K562 (cell line): ENCODE results near the gene AFF1. TPM values are rescaled to one million over a fixed set of nuclear protein-coding genes. Genes with fewer than 3 reads are reported as not detected.

Source experiments
- ATAC-seq: fragments of 200-7000 bp; cut with Tn5 transposase; 3 replicates; pipeline ENCODE4 v1.9.1; 2020; ENCODE audit warnings: moderate library complexity
- BruUV-seq: library from RNA; stranded (reverse); fragments of 400-500 nt; replicated peaks from 2 replicates; lab custom pipeline; 2021; lab: Mats Ljungman, UMichigan
- CTCF ChIA-PET: fragments of 300-600 bp; formaldehyde crosslinking; extraction: SDS; loops from one replicate; lab custom pipeline; 2021; ENCODE audit warnings: low intra/inter-chr PET ratio; lab: Yijun Ruan, JAX
- POLR2A ChIA-PET: fragments of 300-600, 350-650 bp; sonication (Branson Sonifier 250); formaldehyde crosslinking; extraction: SDS; loops from one replicate; lab custom pipeline; 2021; ENCODE audit warnings: antibody characterized with exemption, inconsistent platforms; lab: Yijun Ruan, JAX
- DNase-seq, 4 experiments: peaks; one replicate each; pipeline versions ENCODE4 v3.0.0 to v3.0.0-alpha.2; 2011 to 2018; ENCODE audit warnings: low spot score in 3 of 4, mixed read lengths in 3 of 4; ENCODE audit errors: extremely low read depth in 1 of 4
- FAIRE-seq: peaks from 2 replicates; lab custom pipeline; 2011; peaks lifted over from hg19 to GRCh38; lab: Jason Lieb, UNC
- H2AFZ ChIP-seq: 2 replicates; pipeline ENCODE4 v1.6.0; 2011; ENCODE audit warnings: low read depth, low read length, control low read depth, inconsistent platforms
- H3K27ac ChIP-seq: fragments of 200-600 bp; 3 replicates; pipeline ENCODE4 v1.8.0; 2011; ENCODE audit warnings: low read depth, mild to moderate bottlenecking, control low read depth, inconsistent platforms, low read length, moderate library complexity, mixed read lengths; ENCODE audit errors: extremely low read depth
- H3K27me3 ChIP-seq, 2 experiments: fragments of 300-600 bp in 1 of 2; 2 replicates in 1 of 2; 3 replicates in 1 of 2; pipeline versions ENCODE4 v1.6.0 to v1.8.0; 2011; ENCODE audit warnings: inconsistent platforms in 2 of 2, low read length in 2 of 2, mild to moderate bottlenecking in 1 of 2, mixed read lengths in 1 of 2, moderate library complexity in 1 of 2; ENCODE audit not compliant: control insufficient read depth in 2 of 2, insufficient read depth in 2 of 2
- H3K36me3 ChIP-seq: fragments of 300-600 bp; 3 replicates; pipeline ENCODE4 v1.8.0; 2011; ENCODE audit warnings: mild to moderate bottlenecking, low read length, inconsistent platforms; ENCODE audit not compliant: control insufficient read depth, insufficient read depth
- H3K4me1 ChIP-seq, 2 experiments: fragments of 200-600 bp in 1 of 2; replicated peaks in 1 of 2; 2 replicates in 1 of 2; 3 replicates in 1 of 2; pipeline versions ENCODE4 v1.5.1 to v1.8.0; 2011; ENCODE audit warnings: inconsistent platforms in 2 of 2, low read length in 2 of 2, mild to moderate bottlenecking in 1 of 2, mixed read lengths in 1 of 2, moderate library complexity in 1 of 2; ENCODE audit not compliant: control insufficient read depth in 2 of 2, insufficient read depth in 2 of 2
- H3K4me2 ChIP-seq: 2 replicates; pipeline ENCODE4 v1.6.1; 2011; ENCODE audit warnings: low read length, control low read depth, inconsistent platforms, mixed read lengths; ENCODE audit not compliant: insufficient read depth
- H3K4me3 ChIP-seq: fragments of 200-600 bp; sonication (generic), shearing (Covaris generic); 2 replicates; pipeline ENCODE4 v1.5.1; 2016; ENCODE audit warnings: control low read depth, inconsistent platforms
- H3K79me2 ChIP-seq: fragments of 200-600 bp; 3 replicates; pipeline ENCODE4 v1.8.0; 2011; ENCODE audit warnings: low read length, inconsistent platforms; ENCODE audit not compliant: control insufficient read depth, insufficient read depth
- H3K9ac ChIP-seq, 2 experiments: 2 replicates each; pipeline versions ENCODE4 v1.6.0 to v1.6.1; 2011; ENCODE audit warnings: low read depth in 2 of 2, low read length in 2 of 2, control low read depth in 1 of 2, inconsistent platforms in 1 of 2, mild to moderate bottlenecking in 1 of 2, mixed read lengths in 1 of 2; ENCODE audit not compliant: insufficient read depth in 1 of 2
- H3K9me1 ChIP-seq: one replicate; pipeline ENCODE4 v1.6.0; 2011; ENCODE audit warnings: inconsistent platforms, mild to moderate bottlenecking, low read length, moderate library complexity; ENCODE audit not compliant: control insufficient read depth, insufficient read depth
- H3K9me3 ChIP-seq: replicated peaks from 2 replicates; pipeline ENCODE4 v1.5.1; 2011; ENCODE audit warnings: low read depth, low read length, inconsistent platforms; ENCODE audit not compliant: control insufficient read depth, insufficient read depth
- H4K20me1 ChIP-seq: replicated peaks from 2 replicates; pipeline ENCODE4 v1.6.1; 2011; ENCODE audit warnings: low read length, inconsistent platforms, mixed read lengths; ENCODE audit not compliant: control insufficient read depth, insufficient read depth
- CREB3L1 ChIP-seq: fragments of 450-650 bp; IDR thresholded peaks from 2 replicates; pipeline ENCODE4 v1.6.1; 2014; ENCODE audit warnings: low read depth, mild to moderate bottlenecking, moderate library complexity, borderline replicate concordance
- HCFC1 ChIP-seq: IDR thresholded peaks from 2 replicates; pipeline ENCODE4 v1.6.1; 2012; ENCODE audit warnings: low read depth, low read length, improper control_type of control experiment
- HMBOX1 ChIP-seq: sonication (generic); IDR thresholded peaks from 2 replicates; pipeline ENCODE4 v1.6.1; 2016
- HNRNPLL ChIP-seq: fragments of 200-400 bp; formaldehyde crosslinking; IDR thresholded peaks from 2 replicates; pipeline ENCODE4 v1.6.1; 2017; ENCODE audit warnings: low read length, low read depth, mild to moderate bottlenecking; ENCODE audit not compliant: poor library complexity, severe bottlenecking
- MIER1 ChIP-seq: fragments of 450-650 bp; IDR thresholded peaks from 2 replicates; pipeline ENCODE4 v1.6.1; 2016; ENCODE audit warnings: antibody characterized with exemption, mild to moderate bottlenecking, low read depth
- RNF219 ChIP-seq: fragments of 250-450 bp; sonication (Bioruptor Pico); IDR thresholded peaks from 2 replicates; pipeline ENCODE4 v1.5.0; 2022; ENCODE audit warnings: mild to moderate bottlenecking
- SMC3 ChIP-seq: conservative IDR thresholded peaks from 2 replicates; pipeline ENCODE4 v1.6.1; 2011; ENCODE audit warnings: low read depth, low read length, improper control_type of control experiment; ENCODE audit not compliant: insufficient read depth
- TARDBP ChIP-seq: fragments of 450-650 bp; IDR thresholded peaks from 2 replicates; pipeline ENCODE4 v1.6.1; 2016
- ZBTB34 ChIP-seq: fragments of 250-450 bp; sonication (Bioruptor Pico); IDR thresholded peaks from 2 replicates; pipeline ENCODE4 v1.8.0; 2021; ENCODE audit warnings: mild to moderate bottlenecking, moderate library complexity
- ZZZ3 ChIP-seq: fragments of 450-650 bp; IDR thresholded peaks from 2 replicates; pipeline ENCODE4 v1.6.1; 2016; ENCODE audit warnings: antibody characterized with exemption, mild to moderate bottlenecking, moderate library complexity
- WGBS: fragments of 100-300 bp; shearing (Covaris generic); methylation state at CpG from one replicate; pipeline ENCODE4 v1.1.6; 2016; ENCODE audit warnings: low coverage, mixed read lengths; ENCODE audit not compliant: insufficient coverage; ENCODE audit errors: missing lambda C conversion rate; 5-methylcytosine and 5-hydroxymethylcytosine counted together
- in situ Hi-C: fragments of 300-500 bp; cut with MboI; formaldehyde crosslinking; loops from 4 replicates; pipeline ENCODE4 v1.15.0; 2018; ENCODE audit warnings: inconsistent platforms, mixed read lengths
- intact Hi-C: fragments of 100-400 bp; cut with micrococcal nuclease; formaldehyde crosslinking; loops from 2 replicates; pipeline ENCODE4 v1.14.2; 2022
- polyA plus RNA-seq, 8 experiments: library from polyadenylated mRNA; depleted of rRNA in 4 of 8; stranded (reverse) in 5 of 8; unstranded in 3 of 8; fragments of >200 nt; fragmentation: Nextera tagmentation in 2 of 8; fragmentation: Illumina TruSeq in 1 of 8; extraction: Ambion mirVana in 2 of 8; extraction: Trizol in 1 of 8; gene quantifications; 2 replicates each; pipeline versions ENCODE4 v1.2.1 to v1.2.3, GENCODE V29; 2011 to 2014; ENCODE audit warnings: inconsistent platforms in 1 of 8, missing spikeins in 1 of 8
- total RNA-seq, 7 experiments: library from RNA; depleted of rRNA in 6 of 7; stranded (reverse); fragments of >200 nt in 6 of 7; fragmentation: Illumina TruSeq in 2 of 7; extraction: Trizol in 2 of 7; gene quantifications; 2 replicates each; pipeline versions ENCODE4 v1.2.1 to v1.2.3, GENCODE V29; 2011 to 2021; ENCODE audit warnings: low replicate concordance in 1 of 7

Gene AFF1
- total and polyA plus RNA-seq, 9 of the 15 experiments (the other 6 are each of a cell fraction or from before 2014, with no cell fraction given) = 4.1 to 47.5 (median 17.2) TPM

- TF ChIP-seq ZZZ3 (no peak), HNRNPLL (no peak), TARDBP (no peak), RNF219 (CRISPR knock-in tag) (no peak)
Observed at GRCh38 chr4:87141428-87141827, 206.6 kb downstream of the AFF1 start (continued).

GRCh38 chr4:87144356-87144755 lies 209.5 kb downstream of the AFF1 start:
- POLR2A ChIA-PET = no interaction called here
- H2AFZ ChIP-seq = no peak overlapping the region
- no peaks in the 10 kb centered on the region for H4K20me1 ChIP-seq
- FAIRE-seq (no peak), ATAC-seq (peak; percentile 37; the same call in 1 of the 3 replicates), DNase-seq (no peak)
- H3K4me3 ChIP-seq = no peak overlapping the region
- no peaks in the 10 kb centered on the region for H3K4me1 ChIP-seq
- in situ Hi-C loops = no loop called here
- H3K9ac ChIP-seq = no peak overlapping the region
- no peak overlapping the region for H3K4me2 ChIP-seq
- peaks cover 37% of the 10 kb centered on the region for H3K36me3 ChIP-seq
- no peaks in the 10 kb centered on the region for H3K27me3 ChIP-seq
- no peaks in the 10 kb centered on the region for H3K9me3 ChIP-seq
- BruUV-seq = no TSS peak
- no peaks in the 10 kb centered on the region for H3K79me2 ChIP-seq
- H3K27ac ChIP-seq = no peak overlapping the region
- no peaks in the 10 kb centered on the region for H3K9me1 ChIP-seq
- intact Hi-C loops = no loop called here
- 13% methylated on average over 2 of the region's 2 CpGs for WGBS
- CTCF ChIA-PET = no interaction called here
- TF ChIP-seq MIER1 (no peak), CREB3L1 (no peak), HMBOX1 (0 out of 2 replicates have a peak, but pooled peaks have one; percentile 16), HCFC1 (no peak), ZBTB34 (CRISPR knock-in tag) (no peak), SMC3 (no peak)
- TF ChIP-seq, all 486 proteins: peak for 1
